Psoas muscle (tissue), 8 donors: ENCODE measurements around the gene RLN3. TPM values are rescaled to one million over a fixed set of nuclear protein-coding genes. Genes with fewer than 3 reads are reported as not detected.

Source experiments
- ATAC-seq, 4 donors: fragments of 200-7000 bp; cut with Tn5 transposase; one replicate each; pipeline ENCODE4 v1.9.1; 2020; ENCODE audit warnings: moderate library complexity in 3 of 4, mild to moderate bottlenecking in 2 of 4
- DNase-seq, 2 donors: peaks; one replicate each; pipeline ENCODE4 v3.0.0-alpha.2; 2020
- H3K27ac ChIP-seq: fragments of 200-600 bp; one replicate; pipeline ENCODE4 v1.8.0; 2022
- H3K27me3 ChIP-seq, 3 donors: fragments of 200-600 bp in 1 of 3; one replicate each; pipeline versions ENCODE4 v1.6.1 to v1.8.0; 2013 to 2022; ENCODE audit warnings: low read length in 2 of 3, mild to moderate bottlenecking in 2 of 3, moderate library complexity in 1 of 3; ENCODE audit not compliant: insufficient read depth in 3 of 3
- H3K36me3 ChIP-seq, 2 donors: fragments of 200-600 bp in 1 of 2; one replicate each; pipeline versions ENCODE4 v1.6.1 to v1.8.0; 2013 to 2022; ENCODE audit warnings: low read depth in 1 of 2, mild to moderate bottlenecking in 1 of 2, moderate library complexity in 1 of 2; ENCODE audit not compliant: insufficient read depth in 1 of 2
- H3K4me1 ChIP-seq: fragments of 200-600 bp; one replicate; pipeline ENCODE4 v1.8.0; 2022
- H3K4me3 ChIP-seq: fragments of 200-600 bp; one replicate; pipeline ENCODE4 v1.8.0; 2022; ENCODE audit warnings: mild to moderate bottlenecking
- H3K9me3 ChIP-seq: fragments of 200-600 bp; one replicate; pipeline ENCODE4 v1.8.0; 2022
- CTCF ChIP-seq: fragments of 200-600 bp; IDR thresholded peaks from one replicate; pipeline ENCODE4 v1.8.0; 2022; ENCODE audit warnings: antibody characterized with exemption
- WGBS, 3 donors: extraction: QIAGEN DNeasy Blood & Tissue Kit; methylation state at CpG; one replicate each; pipeline versions ENCODE4 v1.1.6 to v1.1.7; 2013; 5-methylcytosine and 5-hydroxymethylcytosine counted together
- intact Hi-C, 2 donors: fragments of 100-400 bp; cut with DNase I; formaldehyde crosslinking; loops; one replicate each; pipeline versions ENCODE4 v1.11.0 to v1.14.2; 2022
- polyA plus RNA-seq, 3 donors: library from polyadenylated mRNA; stranded (reverse); fragments of 200-250 nt; gene quantifications; one replicate each; pipeline ENCODE4 v1.2.3, GENCODE V29; 2013
- total RNA-seq, 4 donors: library from RNA; stranded (reverse); fragmentation: NEBNext Ultra II Directional in 2 of 4; extraction: Animal tissue kit (Norgen Biotek cat#: 25700) in 2 of 4; gene quantifications; one replicate each; pipeline versions ENCODE4 v1.2.1 to v1.2.4, GENCODE V29; 2021 to 2023
- donor health status: healthy with polysubstance abuse.
- donor health status: DM: no; HTN: no; CAD: no; lungs with moderate emphysema.
- donor health status: Bipolar disorder and iron deficiency.
- donor health status: healthy.
- donor health status: DM: yes; HTN: yes; CAD: no.
- donor health status: DM: no; HTN: no; CAD: no.
- donor health status: DM: no; HTN: no; CAD: no.
- donor health status: DM: yes; HTN: yes; CAD: no.

Gene RLN3
- total and polyA plus RNA-seq, 7 donors = not detected

GRCh38 chr19:13986348-13986904, 41.5 kb upstream of the RLN3 start:
- Histone ChIP-seq H3K27me3 (no peaks in the 10 kb centered on the region), H3K4me1 (peaks cover 28% of the 10 kb centered on the region), H3K36me3 (peaks cover 0 to 15% of the 10 kb centered on the region in 2 donors), H3K9me3 (no peaks in the 10 kb centered on the region), H3K4me3 (peak overlapping the region; percentile 52), H3K27ac (peak overlapping the region; percentile 90)
- peak; percentile 6 to 16 (median 10) for ATAC-seq
- peak; percentile 87 to 91 for DNase-seq
- intact Hi-C loops = no loop called here
- no peak for TF ChIP-seq CTCF
- WGBS, 3 donors = 51 to 58% (median 56%) methylated on average over 18 to 19 of the region's 19 CpGs

GRCh38 chr19:13987101-13987890, 40.7 kb upstream of the RLN3 start:
- TF ChIP-seq CTCF = no peak
- intact Hi-C loops = no loop called here
- H3K27me3 ChIP-seq = no peaks in the 10 kb centered on the region
- H3K9me3 ChIP-seq = no peaks in the 10 kb centered on the region
- H3K27ac ChIP-seq = peak overlapping the region; percentile 90
- H3K4me3 ChIP-seq = peak overlapping the region; percentile 52
- H3K36me3 ChIP-seq = peaks cover 0 to 21% of the 10 kb centered on the region in 2 donors
- WGBS, 3 donors = 10 to 21% (median 18%) methylated on average over 15 to 17 of the region's 17 CpGs
- ATAC-seq (peak; percentile 84 to 93 (median 87)), DNase-seq (peak; percentile 79 to 92)
- H3K4me1 ChIP-seq = peaks cover 28% of the 10 kb centered on the region

GRCh38 chr19:13989487-13989886, 38.5 kb upstream of the RLN3 start:
- Histone ChIP-seq H3K36me3 (peaks cover 0 to 22% of the 10 kb centered on the region in 2 donors), H3K27ac (no peak overlapping the region), H3K9me3 (no peaks in the 10 kb centered on the region), H3K4me1 (peaks cover 28% of the 10 kb centered on the region), H3K4me3 (no peak overlapping the region), H3K27me3 (no peaks in the 10 kb centered on the region)
- no peak for ATAC-seq
- no peak for TF ChIP-seq CTCF
- no peak for DNase-seq
- intact Hi-C loops = no loop called here
- WGBS, 3 donors = 73 to 79% (median 78%) methylated on average over 7 of the region's 7 CpGs

GRCh38 chr19:13990085-13990484, 37.9 kb upstream of the RLN3 start:
- H3K27ac ChIP-seq = no peak overlapping the region

More at GRCh38 chr19:13990085-13990484, 37.9 kb upstream of the RLN3 start:
- TF ChIP-seq CTCF = no peak
- H3K27me3 ChIP-seq = no peaks in the 10 kb centered on the region
- WGBS, 3 donors = 86 to 89% (median 89%) methylated on average over 8 of the region's 8 CpGs
- no peak overlapping the region for H3K4me3 ChIP-seq
- H3K36me3 ChIP-seq = peaks cover 0 to 22% of the 10 kb centered on the region in 2 donors
- ATAC-seq (no peak), DNase-seq (no peak)
- H3K9me3 ChIP-seq = no peaks in the 10 kb centered on the region
- peaks cover 32% of the 10 kb centered on the region for H3K4me1 ChIP-seq
- intact Hi-C loops = no loop called here
